ENCODE measurements around the gene GSG1L. TPM values are rescaled to one million over a fixed set of nuclear protein-coding genes. Genes with fewer than 3 reads are reported as not detected.

Gene GSG1L
- total RNA-seq, 2 donors from 2014 or later: 13.9 to 34.7 TPM

GRCh38 chr16:28059841-28060575 is 3.5 kb downstream of the GSG1L start:
- TF ChIP-seq CTCF (IDR thresholded peaks at IDR 0.05): no peak
- H3K4me1 ChIP-seq: peaks cover 0 to 7% of the 10 kb centered on the region in 2 donors
- no peaks in the 10 kb centered on the region for H3K36me3 ChIP-seq
- H3K9me3 ChIP-seq: no peaks in the 10 kb centered on the region
- peaks cover 0 to 7% of the 10 kb centered on the region in 2 donors for H3K27me3 ChIP-seq
- DNase-seq (ENCODE audit: low spot score): no peak
- no peak overlapping the region for H3K4me3 ChIP-seq
- no peak overlapping the region for H3K27ac ChIP-seq

GRCh38 chr16:28058839-28059589 is 4.5 kb downstream of the GSG1L start:
- no peak for TF ChIP-seq CTCF (IDR thresholded peaks at IDR 0.05)
- peaks cover 0 to 7% of the 10 kb centered on the region in 2 donors for H3K4me1 ChIP-seq
- no peak overlapping the region for H3K27ac ChIP-seq
- H3K4me3 ChIP-seq: no peak overlapping the region
- peaks cover 0 to 7% of the 10 kb centered on the region in 2 donors for H3K27me3 ChIP-seq
- H3K9me3 ChIP-seq: no peaks in the 10 kb centered on the region
- DNase-seq (ENCODE audit: low spot score): no peak
- no peaks in the 10 kb centered on the region for H3K36me3 ChIP-seq

- TF ChIP-seq CTCF (IDR thresholded peaks at IDR 0.05): no peak
- H3K9me3 ChIP-seq: no peaks in the 10 kb centered on the region
- DNase-seq (ENCODE audit: low spot score): no peak
- H3K36me3 ChIP-seq: no peaks in the 10 kb centered on the region
- no peak overlapping the region for H3K4me3 ChIP-seq
- peaks cover 0 to 7% of the 10 kb centered on the region in 2 donors for H3K27me3 ChIP-seq
- no peak overlapping the region for H3K27ac ChIP-seq
- peaks cover 0 to 14% of the 10 kb centered on the region in 2 donors for H3K4me1 ChIP-seq
These were observed 5.6 kb downstream of the GSG1L start for GRCh38 chr16:28057949-28058348.

- Histone ChIP-seq H3K36me3 (no peaks in the 10 kb centered on the region), H3K4me1 (peaks cover 0 to 9% of the 10 kb centered on the region in 2 donors), H3K4me3 (no peak overlapping the region), H3K27ac (no peak overlapping the region), H3K9me3 (peaks cover 0 to 6% of the 10 kb centered on the region in 2 donors), H3K27me3 (no peaks in the 10 kb centered on the region)
- no peak for DNase-seq (ENCODE audit: low spot score)
- no peak for TF ChIP-seq CTCF (IDR thresholded peaks at IDR 0.05)
These were observed 10.1 kb downstream of the GSG1L start for GRCh38 chr16:28053461-28053860.

- H3K36me3 ChIP-seq: no peaks in the 10 kb centered on the region
- no peak overlapping the region for H3K4me3 ChIP-seq
- DNase-seq (ENCODE audit: low spot score): no peak
- no peaks in the 10 kb centered on the region for H3K27me3 ChIP-seq
- H3K9me3 ChIP-seq: peaks cover 0 to 11% of the 10 kb centered on the region in 2 donors
- no peak for TF ChIP-seq CTCF (IDR thresholded peaks at IDR 0.05)
- H3K4me1 ChIP-seq: peaks cover 0 to 9% of the 10 kb centered on the region in 2 donors
- H3K27ac ChIP-seq: no peak overlapping the region
These were observed 11.0 kb downstream of the GSG1L start for GRCh38 chr16:28052274-28053128.

All from right atrium auricular region (tissue), 2 donors.